GM21786 (cell line): ENCODE measurements around the gene SLC24A3.

Experiments
- ATAC-seq: cut with Tn5 transposase; IDR thresholded peaks from one replicate; pipeline ENCODE4 v1.9.1; 2021; ENCODE audit not compliant: unreplicated experiment

Gene SLC24A3

DNA sequence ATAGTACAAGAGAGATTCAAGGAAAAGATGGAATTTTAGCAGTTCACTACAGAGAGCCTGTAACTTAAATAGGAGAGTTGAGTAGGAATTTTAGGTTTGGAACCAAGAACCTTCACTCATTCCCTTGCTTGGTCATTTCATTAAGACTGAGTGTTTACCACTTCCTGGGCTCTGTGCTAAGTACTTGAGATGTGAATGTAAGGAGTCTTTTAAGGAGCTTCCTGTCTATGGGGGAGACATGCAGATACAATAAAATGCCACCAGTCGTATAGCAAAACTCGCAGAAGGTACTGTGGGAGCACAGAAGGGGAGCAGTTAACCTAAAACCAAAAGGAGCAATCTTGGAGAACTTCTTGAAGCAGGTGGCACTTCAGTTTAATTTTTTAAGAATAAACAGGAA, 204.2 kb downstream of the SLC24A3 start:
- no peak for ATAC-seq

GRCh38 chr20:19419396-19419795, 207.0 kb downstream of the SLC24A3 start:
- no peak for ATAC-seq

DNA sequence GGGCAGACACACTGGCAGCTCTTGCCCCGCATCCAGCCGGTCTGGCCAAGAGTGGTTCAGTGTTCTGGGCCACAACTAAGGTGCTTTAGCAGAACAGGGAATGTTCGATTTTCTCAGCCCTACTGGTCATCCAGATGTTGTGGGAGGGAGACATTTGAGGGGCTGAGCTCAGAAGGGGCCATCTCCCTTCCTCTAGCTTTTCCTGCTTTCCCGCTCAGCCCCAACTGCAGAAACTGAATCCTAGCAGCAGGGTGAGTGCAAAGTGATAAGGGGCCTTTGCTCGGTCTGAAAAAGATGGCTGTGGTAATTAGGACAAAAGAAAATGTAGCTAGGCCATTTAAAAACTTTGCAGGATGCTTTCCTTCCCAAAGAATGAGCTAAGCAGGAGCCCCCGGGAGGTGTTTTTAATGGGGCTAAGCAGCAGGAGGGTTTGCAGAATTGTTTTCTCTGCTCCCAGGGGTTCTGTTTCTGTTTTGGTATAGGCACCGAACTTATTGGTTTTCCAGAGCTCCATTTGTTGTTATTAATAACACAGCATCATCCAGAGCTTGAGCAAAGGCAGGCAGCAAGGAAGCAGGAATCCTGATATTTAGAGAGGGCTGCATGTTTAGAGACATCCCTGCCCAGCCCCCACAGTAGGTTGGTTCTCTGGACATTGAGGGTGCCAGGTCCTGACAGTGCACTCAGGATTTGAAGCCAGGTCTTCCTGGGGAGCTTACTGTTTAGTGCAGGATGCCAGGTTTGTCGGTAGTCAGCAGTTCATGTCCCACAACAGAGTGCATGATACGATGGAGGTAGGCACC, 210.9 kb downstream of the SLC24A3 start:
- no peak for ATAC-seq

GRCh38 chr20:19423900-19424620, 211.6 kb downstream of the SLC24A3 start:
- ATAC-seq: no peak

DNA sequence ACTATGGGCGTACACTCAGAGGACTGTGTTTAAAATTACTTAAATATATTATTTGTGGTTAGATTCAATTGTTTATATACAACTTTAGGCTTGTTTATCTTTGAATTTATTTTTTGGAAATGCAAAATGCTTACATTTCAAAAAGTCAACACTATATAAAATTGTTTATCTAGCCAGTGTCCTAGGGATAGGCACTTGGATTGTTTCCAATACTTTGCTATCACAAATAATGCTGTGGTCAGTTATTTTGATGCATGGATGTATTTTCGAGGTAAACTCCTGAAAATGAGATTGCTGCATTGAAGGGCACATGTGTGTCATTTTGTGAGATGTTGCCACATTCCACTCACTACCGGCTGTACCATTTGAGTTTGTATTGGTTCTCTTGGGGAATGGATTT, 213.9 kb downstream of the SLC24A3 start:
- ATAC-seq: no peak

GRCh38 chr20:19427480-19427879, 215.0 kb downstream of the SLC24A3 start:
- no peak for ATAC-seq

DNA sequence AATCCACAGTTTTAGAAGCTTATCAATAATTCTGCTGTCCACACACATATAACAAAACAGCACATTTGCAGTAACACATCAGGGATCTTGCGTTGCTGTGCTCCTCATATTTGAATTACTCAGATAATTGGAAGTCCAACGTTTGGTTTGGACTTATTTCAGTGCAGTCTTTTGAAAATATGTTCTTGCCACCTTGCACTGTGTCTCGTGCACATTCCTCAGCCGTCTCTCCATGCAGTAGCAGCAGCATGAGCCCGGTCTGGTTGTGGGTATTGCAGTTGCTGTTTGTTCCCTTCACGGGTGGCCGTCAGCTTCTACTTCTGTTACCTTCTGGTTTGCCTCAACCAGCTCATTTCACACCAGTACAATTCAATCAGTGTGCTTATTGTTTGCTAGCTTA, 215.5 kb downstream of the SLC24A3 start:
- ATAC-seq: no peak

DNA sequence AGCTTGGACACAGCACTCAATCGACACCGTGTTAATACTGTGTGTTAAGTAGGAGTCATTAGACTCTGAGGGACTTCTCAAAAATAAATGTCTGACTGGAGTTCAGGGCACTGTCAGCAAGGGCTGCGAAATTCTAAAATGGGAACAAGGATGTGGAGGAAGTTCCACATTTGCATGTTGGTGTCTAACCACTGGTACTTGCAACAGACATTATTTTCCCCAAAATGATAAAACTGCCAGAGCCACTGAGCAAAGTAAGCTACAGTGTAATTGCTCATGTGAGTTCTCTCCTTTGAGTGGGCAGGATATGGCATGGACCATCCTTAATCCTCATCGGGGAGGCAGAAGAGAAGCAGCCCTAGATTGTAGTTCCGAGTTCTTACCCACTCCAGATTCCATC, 215.9 kb downstream of the SLC24A3 start:
- no peak for ATAC-seq

GRCh38 chr20:19429538-19429937, 217.1 kb downstream of the SLC24A3 start:
- no peak for ATAC-seq

GRCh38 chr20:19430641-19431315, 218.3 kb downstream of the SLC24A3 start:
- ATAC-seq: no peak

DNA sequence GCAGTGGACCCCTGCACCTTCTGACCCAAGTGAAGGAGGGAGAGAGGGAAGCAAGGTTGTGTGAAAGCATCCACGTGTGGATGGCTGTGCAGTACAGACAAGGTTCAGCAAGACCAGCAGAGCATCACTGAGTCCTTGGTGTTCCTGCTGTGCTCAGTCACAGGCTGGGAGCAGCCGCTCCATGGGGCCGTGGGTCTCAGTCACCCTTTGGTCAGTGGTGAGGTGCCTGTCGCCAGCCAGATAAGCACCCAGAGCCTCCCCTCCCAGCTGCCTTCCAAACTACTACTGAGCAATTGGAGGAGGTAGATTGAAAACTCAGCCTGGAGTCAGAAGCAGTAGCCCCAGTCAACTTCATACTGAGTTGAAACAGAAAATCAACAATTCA, 218.9 kb downstream of the SLC24A3 start:
- no peak for ATAC-seq

DNA sequence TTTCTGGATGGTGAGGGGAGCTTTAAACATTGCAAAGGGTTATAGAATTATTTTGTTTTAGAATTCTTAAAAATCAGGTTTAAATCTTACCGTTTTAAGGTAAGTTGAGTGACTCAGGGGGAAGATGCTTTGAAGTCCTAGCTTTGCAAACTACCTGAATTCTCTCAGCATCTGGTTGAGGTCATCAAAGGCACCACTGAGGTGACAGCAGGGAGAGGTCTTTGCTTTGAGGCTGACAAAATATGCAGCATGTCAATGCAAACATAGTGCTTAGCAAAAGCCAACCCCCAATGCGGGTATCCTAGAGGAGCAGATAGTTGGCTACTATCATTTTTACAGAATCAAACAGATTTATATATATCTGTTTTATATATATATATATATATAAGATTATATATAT, 219.5 kb downstream of the SLC24A3 start:
- ATAC-seq: no peak

GRCh38 chr20:19433371-19434350, 221.2 kb downstream of the SLC24A3 start:
- ATAC-seq: no peak

DNA sequence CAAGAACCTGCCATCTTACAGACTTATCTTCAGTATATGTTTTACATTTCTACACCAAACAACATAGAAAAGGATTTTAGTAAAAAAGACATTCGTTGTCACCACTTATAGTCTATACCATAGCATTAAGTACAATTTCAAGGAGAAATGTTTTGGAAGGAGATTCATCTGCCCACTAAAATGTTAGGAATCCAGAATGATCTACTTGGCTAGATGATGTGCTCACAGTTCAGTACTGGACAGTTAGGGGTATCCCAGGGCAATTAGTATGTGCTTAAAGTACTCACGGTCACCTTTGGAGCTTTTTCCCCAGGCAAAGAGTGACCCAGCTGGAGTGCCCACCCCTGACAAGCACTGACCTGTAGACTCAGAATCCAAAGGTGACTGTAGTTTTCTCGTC, 222.9 kb downstream of the SLC24A3 start:
- no peak for ATAC-seq

DNA sequence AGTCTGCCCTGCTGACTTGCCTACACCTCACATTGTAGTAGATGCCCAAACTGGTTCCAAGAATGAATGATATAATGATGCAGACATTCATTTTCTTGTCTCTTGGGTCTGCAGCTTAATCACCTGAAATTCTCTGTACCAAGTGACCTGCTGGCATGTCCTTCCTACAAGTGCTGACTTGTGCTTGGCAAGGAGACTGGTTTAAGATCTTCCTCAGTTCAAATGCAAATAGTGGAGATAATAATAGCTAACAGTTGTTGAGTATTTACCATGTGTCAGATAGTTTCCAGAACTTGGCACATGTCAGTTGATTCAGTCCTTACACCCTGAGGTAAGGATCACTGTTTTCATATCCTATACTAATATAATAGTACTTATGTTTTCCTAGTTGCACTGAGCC, 223.4 kb downstream of the SLC24A3 start:
- ATAC-seq: no peak

- ATAC-seq: no peak
These were observed 226.0 kb downstream of the SLC24A3 start for GRCh38 chr20:19438488-19438887.

GRCh38 chr20:19440660-19441527, 228.5 kb downstream of the SLC24A3 start:
- ATAC-seq: no peak

DNA sequence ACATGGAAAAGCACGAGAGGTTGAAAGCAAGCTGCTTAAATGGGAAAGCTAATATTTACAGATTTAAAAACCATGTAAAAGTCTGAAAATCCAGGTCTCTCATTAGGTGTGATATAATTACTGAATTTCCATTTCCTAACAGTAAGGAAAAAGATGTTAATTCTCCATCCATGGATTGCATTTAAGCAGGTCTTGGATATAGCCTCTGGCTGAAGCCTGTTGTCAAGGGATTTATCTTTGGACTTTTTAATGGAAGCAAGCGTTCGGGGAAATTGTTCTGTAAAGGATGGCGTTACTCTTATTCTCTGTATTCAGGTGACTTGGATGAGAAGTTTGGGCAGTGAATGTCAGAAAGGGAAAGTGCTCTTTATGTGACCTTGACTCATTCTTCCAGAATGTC, 233.8 kb downstream of the SLC24A3 start:
- no peak for ATAC-seq

GRCh38 chr20:19448632-19449031, 236.2 kb downstream of the SLC24A3 start:
- ATAC-seq: no peak

DNA sequence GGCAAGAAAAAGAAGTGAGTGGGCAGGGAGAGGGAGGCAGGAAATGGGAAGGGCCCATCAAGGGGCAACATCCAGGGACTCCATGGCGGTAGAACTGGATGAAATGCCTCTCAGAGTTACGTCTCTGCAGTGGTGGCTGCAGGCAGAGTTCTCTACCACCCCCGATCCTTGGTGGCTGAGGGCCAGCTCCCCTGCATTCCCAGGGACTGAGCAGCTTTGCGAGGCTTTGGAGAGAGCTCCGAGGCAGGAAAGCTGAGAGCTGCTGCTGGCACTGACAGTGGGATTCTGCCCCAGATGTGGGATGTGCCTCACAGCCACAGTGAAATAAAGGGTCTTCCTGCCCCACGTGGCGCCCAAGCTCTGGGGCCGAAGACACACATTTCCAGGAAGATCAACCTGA, 236.6 kb downstream of the SLC24A3 start:
- no peak for ATAC-seq
